HL-60 (cell line): Measurements from ENCODE around the gene GRM4.

Source experiments
- DNase-seq, 2 experiments: peaks; one replicate each; pipeline ENCODE4 v3.0.0-alpha.2; 2010 to 2020; ENCODE audit warnings: low read depth in 1 of 2, low spot score in 1 of 2
- H3K27ac ChIP-seq: fragments of 250-450 bp; sonication (Bioruptor Pico); replicated peaks from 2 replicates; pipeline ENCODE4 v1.5.1; 2020; ENCODE audit warnings: mild to moderate bottlenecking, moderate library complexity
- H3K27me3 ChIP-seq: fragments of 250-450 bp; sonication (Bioruptor Pico); 2 replicates; pipeline ENCODE4 v1.5.1; 2021; ENCODE audit warnings: mild to moderate bottlenecking, moderate library complexity; ENCODE audit not compliant: insufficient read depth, poor library complexity, severe bottlenecking
- H3K4me3 ChIP-seq: replicated peaks from 2 replicates; pipeline ENCODE4 v1.5.1; 2011; ENCODE audit warnings: mild to moderate bottlenecking, control low read depth, low read length; ENCODE audit not compliant: insufficient read depth
- GABPA ChIP-seq: IDR thresholded peaks from 2 replicates; pipeline ENCODE4 v1.6.1; 2012; ENCODE audit warnings: low read depth
- POLR2AphosphoS5 ChIP-seq: IDR thresholded peaks from 2 replicates; pipeline ENCODE4 v1.6.1; 2012; ENCODE audit warnings: low read depth
- SPI1 ChIP-seq: IDR thresholded peaks from 2 replicates; pipeline ENCODE4 v1.6.1; 2012; ENCODE audit warnings: low read depth, mild to moderate bottlenecking, borderline replicate concordance
- TF ChIP-seq, protein P1 (sequence below): IDR thresholded peaks from one replicate; pipeline ENCODE4 v1.5.1; 2011; ENCODE audit warnings: low read length, control low read depth, inconsistent platforms; ENCODE audit not compliant: insufficient read depth
- TF ChIP-seq, protein P2 (sequence below): IDR thresholded peaks from 2 replicates; pipeline ENCODE4 v1.6.1; 2012; ENCODE audit warnings: low read depth; ENCODE audit not compliant: insufficient replicate concordance

GRM4 gene

DNA sequence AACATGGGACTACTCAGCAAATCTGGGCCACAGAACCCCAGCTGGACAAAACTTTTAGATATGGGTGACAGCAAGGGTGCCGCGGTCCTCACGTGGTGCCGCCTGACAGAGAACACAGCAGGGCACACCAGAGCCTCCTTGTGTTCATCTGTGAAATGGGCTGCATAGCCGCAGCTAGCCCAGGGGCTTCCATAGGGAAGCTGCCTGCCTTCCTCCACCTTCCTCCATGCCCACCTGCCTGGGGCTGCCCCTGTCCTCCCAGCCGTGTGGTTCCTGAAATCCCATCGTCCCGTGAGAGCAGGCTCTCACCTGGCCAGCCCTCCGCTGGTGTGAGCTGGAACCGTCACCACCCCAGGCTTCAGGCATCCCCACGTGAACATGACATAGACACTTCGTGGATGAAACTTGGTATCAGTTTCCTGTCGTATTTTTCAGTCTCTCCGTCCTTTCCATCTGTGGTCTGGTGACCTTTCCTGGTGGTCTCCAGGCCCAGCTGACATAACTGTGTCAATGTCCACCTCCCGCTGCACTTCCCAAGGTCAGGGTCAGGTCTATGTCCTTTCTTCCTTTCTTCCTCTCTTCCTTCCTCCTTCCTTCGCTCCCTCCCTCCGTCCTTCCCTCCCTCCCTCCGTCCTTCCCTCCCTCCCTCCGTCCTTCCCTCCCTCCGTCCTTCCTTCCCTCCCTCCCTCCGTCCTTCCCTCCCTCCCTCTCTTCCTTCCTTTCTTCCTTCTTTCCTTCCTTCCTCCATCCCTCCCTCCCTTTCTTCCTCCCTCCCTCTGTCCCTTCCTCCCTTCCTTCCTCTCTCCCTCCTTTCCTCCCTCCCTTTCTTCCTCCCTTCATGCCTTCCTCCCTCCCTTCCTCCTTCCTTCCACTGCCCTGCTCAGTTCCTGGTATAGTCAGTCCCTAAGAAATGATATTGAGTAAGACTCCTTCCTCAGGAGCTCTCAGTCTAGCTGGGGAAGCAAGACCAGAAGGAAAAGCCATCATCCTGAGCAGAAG, 78.8 kb downstream of the GRM4 start:
- no peak overlapping the region for H3K27ac ChIP-seq
- TF ChIP-seq, protein P1, sequence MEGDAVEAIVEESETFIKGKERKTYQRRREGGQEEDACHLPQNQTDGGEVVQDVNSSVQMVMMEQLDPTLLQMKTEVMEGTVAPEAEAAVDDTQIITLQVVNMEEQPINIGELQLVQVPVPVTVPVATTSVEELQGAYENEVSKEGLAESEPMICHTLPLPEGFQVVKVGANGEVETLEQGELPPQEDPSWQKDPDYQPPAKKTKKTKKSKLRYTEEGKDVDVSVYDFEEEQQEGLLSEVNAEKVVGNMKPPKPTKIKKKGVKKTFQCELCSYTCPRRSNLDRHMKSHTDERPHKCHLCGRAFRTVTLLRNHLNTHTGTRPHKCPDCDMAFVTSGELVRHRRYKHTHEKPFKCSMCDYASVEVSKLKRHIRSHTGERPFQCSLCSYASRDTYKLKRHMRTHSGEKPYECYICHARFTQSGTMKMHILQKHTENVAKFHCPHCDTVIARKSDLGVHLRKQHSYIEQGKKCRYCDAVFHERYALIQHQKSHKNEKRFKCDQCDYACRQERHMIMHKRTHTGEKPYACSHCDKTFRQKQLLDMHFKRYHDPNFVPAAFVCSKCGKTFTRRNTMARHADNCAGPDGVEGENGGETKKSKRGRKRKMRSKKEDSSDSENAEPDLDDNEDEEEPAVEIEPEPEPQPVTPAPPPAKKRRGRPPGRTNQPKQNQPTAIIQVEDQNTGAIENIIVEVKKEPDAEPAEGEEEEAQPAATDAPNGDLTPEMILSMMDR = no peak
- TF ChIP-seq POLR2AphosphoS5 (no peak), GABPA (no peak), SPI1 (no peak)
- TF ChIP-seq, protein P2, sequence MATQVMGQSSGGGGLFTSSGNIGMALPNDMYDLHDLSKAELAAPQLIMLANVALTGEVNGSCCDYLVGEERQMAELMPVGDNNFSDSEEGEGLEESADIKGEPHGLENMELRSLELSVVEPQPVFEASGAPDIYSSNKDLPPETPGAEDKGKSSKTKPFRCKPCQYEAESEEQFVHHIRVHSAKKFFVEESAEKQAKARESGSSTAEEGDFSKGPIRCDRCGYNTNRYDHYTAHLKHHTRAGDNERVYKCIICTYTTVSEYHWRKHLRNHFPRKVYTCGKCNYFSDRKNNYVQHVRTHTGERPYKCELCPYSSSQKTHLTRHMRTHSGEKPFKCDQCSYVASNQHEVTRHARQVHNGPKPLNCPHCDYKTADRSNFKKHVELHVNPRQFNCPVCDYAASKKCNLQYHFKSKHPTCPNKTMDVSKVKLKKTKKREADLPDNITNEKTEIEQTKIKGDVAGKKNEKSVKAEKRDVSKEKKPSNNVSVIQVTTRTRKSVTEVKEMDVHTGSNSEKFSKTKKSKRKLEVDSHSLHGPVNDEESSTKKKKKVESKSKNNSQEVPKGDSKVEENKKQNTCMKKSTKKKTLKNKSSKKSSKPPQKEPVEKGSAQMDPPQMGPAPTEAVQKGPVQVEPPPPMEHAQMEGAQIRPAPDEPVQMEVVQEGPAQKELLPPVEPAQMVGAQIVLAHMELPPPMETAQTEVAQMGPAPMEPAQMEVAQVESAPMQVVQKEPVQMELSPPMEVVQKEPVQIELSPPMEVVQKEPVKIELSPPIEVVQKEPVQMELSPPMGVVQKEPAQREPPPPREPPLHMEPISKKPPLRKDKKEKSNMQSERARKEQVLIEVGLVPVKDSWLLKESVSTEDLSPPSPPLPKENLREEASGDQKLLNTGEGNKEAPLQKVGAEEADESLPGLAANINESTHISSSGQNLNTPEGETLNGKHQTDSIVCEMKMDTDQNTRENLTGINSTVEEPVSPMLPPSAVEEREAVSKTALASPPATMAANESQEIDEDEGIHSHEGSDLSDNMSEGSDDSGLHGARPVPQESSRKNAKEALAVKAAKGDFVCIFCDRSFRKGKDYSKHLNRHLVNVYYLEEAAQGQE = no peak
- peak in 1 of 2 experiments; percentile 10 for DNase-seq
- peaks cover 3% of the 10 kb centered on the region for H3K27me3 ChIP-seq
- no peak overlapping the region for H3K4me3 ChIP-seq

DNA sequence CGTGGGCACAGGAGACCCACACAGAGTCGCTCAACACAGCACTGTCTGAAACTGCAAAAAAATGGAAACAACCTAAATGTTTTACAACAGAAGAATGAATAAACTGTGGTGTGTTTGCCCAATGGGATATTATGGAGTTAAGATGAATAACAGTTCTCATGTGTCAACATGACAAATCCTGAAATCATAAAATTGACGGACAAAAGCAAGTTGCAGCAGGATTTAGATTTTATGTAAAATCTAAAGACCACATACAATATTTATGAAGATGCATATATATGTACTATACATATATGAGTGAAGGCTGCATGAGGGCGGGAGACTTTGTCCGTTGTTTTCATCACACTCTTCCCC, 79.7 kb downstream of the GRM4 start:
- H3K27me3 ChIP-seq = peaks cover 3% of the 10 kb centered on the region
- DNase-seq = no peak
- no peak for TF ChIP-seq POLR2AphosphoS5
- TF ChIP-seq, protein P1 = no peak
- TF ChIP-seq, protein P2 = no peak
- no peak for TF ChIP-seq SPI1
- TF ChIP-seq GABPA = no peak
- H3K4me3 ChIP-seq = no peak overlapping the region
- H3K27ac ChIP-seq = no peak overlapping the region

DNA sequence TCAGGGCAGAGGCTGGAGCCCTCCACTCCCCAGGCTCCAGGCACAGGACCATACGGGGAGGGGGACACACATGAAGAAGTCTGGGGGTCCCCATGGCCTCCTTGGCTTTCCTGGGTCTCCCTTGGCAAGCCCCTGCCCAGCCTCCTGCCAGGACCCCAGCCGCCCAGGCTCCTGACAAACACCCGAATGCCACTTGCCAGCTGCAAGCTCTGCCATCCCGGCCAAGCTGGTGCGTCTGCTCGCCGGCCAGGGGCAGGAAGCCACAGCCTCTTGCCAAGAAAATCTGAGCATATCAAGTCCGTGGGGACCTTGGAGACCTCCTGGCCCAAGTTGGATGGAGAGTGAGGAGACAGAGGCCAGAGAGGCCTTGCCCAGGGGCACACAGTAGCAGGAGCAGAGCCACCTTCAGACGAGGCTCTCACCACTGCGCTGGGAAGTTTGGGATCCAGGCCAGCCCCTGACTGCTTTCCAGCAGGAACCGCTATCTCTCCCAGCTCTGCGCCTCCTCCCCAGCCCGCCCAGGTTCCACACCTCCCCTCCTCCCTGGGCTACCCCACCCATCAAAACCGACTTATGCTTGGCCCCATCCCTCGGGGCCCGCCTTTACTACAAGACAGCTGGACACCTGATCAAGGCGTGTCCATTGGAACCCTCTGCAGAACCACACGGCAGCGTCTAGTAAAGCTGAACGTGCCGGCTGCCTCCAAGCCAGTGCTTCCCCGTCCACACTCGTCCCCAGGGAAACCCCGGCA, 80.2 kb downstream of the GRM4 start:
- Histone ChIP-seq H3K27ac (no peak overlapping the region), H3K4me3 (no peak overlapping the region), H3K27me3 (peaks cover 3% of the 10 kb centered on the region)
- TF ChIP-seq GABPA (no peak), POLR2AphosphoS5 (no peak), SPI1 (no peak)
- TF ChIP-seq, protein P2 = no peak
- TF ChIP-seq, protein P1 = no peak
- no peak for DNase-seq
